G401 (cell line): Measurements from ENCODE around the gene SLX4. TPM values are rescaled to one million over a fixed set of nuclear protein-coding genes. Genes with fewer than 3 reads are reported as not detected.

ENCODE experiments used
- DNase-seq: peaks from one replicate; pipeline ENCODE4 v3.0.0-alpha.2; 2015; ENCODE audit warnings: low spot score
- in situ Hi-C: cut with HindIII; loops from 2 replicates; pipeline ENCODE4 v1.10.0; 2016; ENCODE audit warnings: low sequenced_read_pairs, mixed read lengths
- total RNA-seq: library from RNA; depleted of rRNA; stranded (reverse); fragments of >200 nt; shearing (Covaris generic); gene quantifications from 2 replicates; pipeline ENCODE4 v1.2.3, GENCODE V29; 2014

The SLX4 gene
- total RNA-seq, 1 experiment from 2014 or later = 5.9 TPM

DNA sequence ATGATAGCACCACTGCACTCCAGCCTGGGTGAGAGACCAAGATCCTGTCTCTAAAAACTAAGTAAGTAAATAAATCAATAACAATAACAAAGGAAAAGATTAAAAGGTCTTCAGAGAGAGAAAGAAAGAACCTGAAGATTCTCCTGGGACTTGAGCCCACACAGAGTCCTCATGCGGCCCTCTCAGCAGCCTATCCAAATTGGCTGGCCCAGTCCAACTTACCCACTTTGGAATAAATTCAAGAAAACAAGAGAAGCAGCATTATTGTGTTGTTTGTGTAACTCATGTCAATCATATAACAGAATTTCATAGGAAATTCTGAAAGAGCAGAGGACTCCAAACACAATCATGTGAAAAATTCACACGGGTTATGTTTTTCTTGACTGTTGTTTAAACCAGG is 3.8 kb downstream of the SLX4 start:
- in situ Hi-C loops = no loop called here

DNA sequence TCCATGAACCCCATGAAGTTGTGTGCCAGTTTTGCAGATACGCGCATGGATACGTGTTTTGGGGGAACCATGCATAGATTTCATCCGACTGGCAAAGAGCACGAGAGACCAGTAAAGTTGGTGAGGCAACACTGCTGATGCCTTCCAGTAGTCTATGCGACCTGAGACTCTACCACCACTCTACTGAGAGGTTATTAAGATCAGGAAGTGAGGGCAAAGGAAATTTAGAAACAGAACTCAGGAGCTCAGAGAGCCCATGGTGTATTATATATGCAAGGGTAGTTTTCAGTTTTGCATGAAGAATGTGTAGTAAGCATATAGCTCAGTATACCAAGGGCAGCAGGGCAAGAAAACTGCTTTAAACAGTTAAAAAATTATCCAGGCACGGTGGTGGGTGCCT is 4.2 kb downstream of the SLX4 start:
- in situ Hi-C loops = no loop called here
- DNase-seq = no peak

More for the DNA sequence above, 3.8 kb downstream of the SLX4 start:
- DNase-seq = no peak

DNA sequence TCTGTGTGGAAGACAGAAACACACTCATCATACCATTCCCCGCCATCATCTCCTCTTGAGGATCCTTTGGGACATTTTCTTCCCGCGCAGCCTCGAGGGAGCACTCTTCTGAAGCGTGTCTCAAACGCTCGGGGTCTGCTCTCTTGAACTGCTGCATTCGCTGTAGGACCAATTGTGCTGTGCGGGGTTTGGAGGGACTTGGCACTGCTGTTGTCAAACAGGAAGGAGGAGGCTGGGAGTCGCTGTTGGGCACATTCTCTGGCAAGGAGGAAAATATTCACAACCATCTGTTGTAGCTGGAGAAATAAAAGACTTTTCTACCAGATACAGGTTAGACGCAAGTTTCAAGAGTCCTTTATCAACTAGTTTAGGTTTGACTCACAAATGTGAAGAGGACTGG is 5.0 kb downstream of the SLX4 start:
- in situ Hi-C loops = no loop called here

DNA sequence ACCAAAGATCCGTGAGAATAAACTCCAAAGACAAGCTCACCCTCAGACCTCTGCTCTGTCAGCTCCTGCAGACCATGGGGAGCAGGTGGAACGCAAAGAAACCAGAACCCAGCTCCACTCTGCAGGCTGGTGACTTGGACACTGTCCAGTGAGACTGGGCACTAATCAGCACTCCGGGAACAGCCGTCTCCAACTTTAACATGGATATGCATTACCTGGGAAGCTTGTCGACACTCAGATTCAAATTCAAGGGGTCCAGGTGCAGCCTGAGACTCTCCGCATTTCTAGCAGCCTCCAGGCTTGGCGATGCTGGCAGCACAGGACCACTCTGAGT is 9.1 kb downstream of the SLX4 start:
- DNase-seq = peak; percentile 82
- in situ Hi-C loops = no loop called here

More for the DNA sequence above, 5.0 kb downstream of the SLX4 start:
- peak; percentile 94 for DNase-seq

DNA sequence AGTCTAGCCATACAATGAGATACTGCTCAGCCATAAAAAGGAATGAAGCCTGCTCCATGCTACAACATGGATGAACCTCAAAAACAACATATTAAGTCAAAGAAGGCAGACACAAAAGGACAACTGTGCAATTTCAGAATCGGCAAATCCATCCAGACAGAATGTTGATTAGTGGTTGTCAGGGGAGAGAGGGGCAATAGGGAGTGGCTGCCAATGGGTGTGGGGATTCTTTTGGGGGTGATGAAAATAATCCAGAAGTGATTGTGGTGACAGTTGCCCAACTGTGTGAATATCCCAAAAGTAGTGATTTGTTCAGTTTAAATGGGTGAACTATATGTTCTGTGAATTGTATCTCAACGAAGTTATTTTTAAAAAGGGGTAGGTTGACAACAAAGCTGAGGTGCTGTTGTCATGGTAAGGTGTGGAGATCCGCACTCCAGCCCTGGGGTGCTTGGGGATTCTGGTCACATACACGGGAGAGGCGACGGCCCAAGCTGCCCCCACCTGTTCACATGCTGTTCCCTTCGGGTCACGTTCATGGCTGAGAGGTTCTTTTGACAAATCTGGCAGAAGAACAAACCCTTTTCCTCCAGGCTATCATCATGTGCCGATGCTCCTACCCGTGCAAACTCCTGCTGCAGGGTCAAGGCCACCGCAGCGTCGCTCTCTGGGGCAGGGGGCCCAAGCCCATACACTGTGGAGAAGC is 9.6 kb downstream of the SLX4 start:
- in situ Hi-C loops = no loop called here

DNA sequence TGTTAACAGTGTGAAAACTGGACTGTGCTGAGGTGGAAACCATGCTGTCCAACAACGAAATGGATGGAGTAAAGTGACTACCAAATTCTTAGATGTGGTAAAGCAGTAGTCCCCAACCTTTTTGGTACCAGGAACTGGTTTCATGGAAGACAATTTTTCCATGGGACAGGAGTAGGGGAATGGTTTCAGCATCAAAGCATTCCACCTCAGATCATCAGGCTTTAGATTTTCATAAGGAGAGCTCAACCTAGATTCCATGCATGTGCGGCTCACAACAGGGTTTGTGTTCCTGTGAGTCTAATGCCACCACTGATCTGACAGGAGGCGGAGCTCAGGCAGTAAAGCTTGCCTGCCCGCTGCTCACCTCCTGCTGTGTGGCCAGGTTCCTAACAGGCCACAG is 11.5 kb downstream of the SLX4 start:
- in situ Hi-C loops = no loop called here
- no peak for DNase-seq

More for the DNA sequence above, 9.6 kb downstream of the SLX4 start:
- DNase-seq = peak; percentile 58

DNA sequence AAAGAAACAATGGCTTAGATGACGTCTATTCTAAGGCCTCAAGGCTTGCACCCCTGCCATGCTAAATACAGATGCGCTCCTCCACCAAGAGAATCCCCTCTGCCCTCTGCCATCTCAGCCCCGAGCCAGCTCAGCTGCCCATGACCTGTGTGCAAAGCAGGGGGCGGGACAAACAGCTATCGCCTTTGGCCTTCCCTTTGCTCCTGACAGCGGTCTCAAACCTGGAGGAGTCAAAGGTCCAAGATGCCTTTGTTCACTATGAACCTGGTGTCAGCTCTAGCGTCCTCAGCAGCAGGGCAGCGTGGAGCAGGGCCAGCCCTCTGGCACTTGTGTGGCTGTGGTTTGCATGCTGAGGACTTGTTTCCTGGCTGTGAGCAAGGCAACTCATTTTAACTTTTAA is 12.3 kb downstream of the SLX4 start:
- no peak for DNase-seq
- in situ Hi-C loops = no loop called here

DNA sequence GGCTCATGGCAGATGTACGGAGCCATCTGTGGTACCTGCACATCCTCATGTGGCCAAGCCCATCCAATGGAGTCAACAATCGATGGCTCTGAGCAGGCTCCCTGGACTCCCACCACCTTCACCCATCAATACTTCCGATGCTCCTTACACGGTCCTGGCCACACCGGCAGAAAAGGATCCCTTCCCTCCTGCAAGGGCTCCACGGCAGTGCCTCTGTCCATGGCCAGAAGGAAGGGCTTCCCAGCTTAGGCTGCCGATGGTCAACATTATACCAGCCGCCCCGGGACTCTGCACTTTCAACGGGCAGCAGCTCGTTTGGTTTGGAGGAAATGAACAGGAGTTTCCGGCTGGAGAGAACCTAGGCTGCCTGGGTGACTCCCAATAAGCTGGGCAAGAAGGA is 13.2 kb downstream of the SLX4 start:
- in situ Hi-C loops = no loop called here
- no peak for DNase-seq

DNA sequence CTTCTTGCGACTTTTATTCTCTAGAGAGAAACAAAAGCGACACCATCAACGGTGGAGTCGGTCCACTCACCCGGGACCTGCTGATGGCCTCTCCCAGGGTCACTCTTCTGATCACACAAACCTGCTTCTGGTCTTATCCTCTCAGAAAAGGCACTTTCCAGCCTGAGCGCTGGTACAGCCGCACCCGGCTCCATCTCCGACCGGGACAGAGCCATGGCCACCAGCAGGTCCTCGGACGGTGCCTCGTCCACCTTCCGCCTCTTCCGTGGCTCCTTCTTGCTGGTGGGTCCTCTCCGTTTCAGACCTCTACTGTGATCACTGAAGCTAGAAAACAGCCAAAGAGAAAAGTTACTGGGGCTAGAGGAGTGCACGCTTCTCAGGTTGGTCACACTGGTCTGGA is 13.7 kb downstream of the SLX4 start:
- in situ Hi-C loops = no loop called here
- DNase-seq = no peak

DNA sequence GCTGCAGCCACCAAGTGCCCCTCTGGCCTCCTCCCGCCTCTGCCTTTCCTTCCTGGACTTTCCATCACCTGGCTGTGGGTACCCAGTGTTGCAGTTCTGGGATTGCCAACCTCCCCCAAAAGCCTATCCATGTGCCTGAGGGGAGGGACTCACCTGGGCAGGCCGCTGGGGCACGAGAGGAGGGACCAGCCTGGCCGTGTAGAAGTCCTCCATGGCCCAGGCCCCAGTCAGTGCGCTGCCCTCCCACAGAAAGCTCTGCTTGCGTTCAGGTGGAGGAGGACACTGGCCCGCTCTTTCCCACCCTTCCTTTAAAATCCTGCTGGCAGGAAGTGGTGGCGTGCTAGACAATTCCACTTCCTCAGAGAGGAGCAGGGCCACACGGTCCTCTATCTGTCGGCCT is 14.2 kb downstream of the SLX4 start:
- no peak for DNase-seq
- in situ Hi-C loops = no loop called here

DNA sequence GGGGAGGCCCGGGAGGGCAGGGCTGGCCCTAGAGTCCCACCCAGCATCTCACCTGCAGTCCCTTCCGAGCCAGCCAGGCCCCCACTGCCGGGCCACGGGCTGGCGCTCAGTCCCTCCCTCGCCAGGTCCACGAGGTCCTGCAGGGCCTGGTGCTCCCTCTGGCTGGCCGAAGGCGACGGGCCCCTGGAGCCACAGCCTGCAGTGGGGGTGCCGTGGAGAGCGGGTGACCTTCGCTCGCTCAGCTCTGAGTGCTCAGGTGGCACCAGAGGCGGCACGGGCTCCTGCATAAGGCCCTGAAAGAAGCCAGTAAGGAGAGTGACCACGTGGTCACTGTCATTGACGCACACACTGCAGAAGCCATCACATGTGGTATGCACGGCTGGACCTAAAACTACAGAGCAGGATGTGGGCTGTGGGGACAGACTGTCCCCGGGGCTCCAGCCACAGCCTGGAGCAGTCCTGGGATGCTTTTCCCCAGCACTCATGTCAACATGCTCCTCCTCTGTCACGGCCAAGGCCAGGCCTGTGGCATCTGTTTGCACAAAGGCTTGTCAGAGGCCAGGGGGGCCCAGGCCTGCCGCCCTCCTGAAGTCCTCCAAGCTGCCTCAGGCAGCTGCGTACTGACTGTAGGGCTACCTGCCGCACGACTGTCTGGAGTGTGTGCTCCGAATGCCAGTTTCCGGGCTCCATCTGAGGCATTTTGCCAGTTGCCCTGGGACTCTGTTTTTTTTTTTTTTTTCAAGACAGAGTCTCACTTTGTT is 15.1 kb downstream of the SLX4 start:
- in situ Hi-C loops = no loop called here
- no peak for DNase-seq

DNA sequence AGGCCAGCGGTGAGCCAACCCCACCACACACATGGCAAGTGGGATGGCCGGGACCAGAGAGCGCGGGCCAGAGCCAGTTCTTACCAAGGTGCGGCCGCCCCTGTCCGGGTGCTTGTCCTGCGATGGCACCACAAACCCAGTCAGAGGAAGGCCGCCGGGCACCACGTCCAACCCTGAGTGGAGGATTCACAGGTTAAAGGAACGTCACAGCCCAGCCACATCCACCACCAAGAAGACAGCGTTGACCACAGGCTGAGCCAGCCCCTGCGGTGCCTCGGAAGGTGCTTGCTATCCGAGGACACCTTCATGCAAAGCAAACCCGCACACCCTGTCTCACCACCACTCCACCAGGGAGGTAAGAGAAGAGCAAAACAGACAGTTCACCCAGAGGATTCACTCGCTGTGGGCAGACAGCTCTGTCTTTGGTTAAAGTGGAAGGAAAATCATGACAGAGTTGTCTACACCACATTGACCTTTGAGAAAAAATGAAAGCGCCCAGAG is 15.8 kb downstream of the SLX4 start:
- in situ Hi-C loops = no loop called here
- no peak for DNase-seq

DNA sequence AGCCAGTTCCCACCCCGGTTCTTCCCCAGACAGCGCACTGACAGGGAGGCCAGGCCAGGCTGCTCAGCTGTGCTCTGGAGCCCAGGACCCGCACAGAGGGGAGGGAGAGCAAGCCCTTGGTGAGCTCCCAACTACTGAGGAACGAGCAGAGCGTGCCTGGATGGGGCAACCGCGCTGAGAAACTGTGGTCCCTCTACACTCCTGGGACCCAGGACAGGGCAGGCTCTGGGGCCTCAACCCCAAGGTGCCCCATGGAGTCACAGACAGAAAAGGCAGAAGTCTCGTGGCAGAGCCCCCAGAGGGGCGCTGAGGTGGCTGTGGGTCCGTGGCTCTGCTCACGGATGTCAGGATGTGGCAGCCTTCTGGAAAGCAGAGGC is 16.3 kb downstream of the SLX4 start:
- DNase-seq = no peak

DNA sequence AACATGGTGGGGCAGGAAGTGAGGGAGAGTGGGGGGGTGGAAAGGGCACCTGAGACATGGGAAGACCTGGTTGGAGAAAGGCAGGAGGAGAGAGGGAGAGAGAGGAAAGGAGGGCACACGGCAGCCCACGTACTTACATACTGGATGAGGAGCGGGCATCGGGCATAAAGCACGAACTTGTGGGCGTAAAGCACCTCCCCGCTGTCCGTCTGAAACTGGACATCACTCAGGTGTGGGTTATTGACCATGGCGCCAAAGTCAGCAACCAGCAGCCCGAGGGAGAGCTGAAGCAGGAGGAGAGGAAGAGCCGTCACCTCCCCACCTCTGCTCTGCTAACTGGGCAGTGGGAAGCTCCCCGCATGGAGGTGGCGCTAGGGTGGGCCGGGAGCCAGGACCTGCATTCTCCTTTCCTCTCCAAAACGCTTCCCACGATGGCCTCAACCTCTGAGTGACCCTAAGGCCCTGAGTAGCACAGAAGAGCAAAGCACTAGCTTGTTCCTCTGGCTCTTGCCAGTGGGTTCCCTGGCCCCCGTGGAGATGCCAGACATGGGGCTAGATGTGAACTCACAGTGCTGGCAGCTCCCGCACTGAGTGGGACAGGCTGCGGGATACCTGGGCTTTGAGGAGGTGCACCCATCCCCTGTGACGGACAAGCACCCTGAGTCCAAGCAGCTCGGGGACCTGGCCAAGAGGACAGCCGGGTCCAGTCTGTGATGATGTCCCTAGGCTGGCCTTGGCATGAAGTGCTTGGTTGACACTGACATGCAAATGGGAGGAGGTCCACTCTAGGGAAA is 16.9 kb downstream of the SLX4 start:
- no peak for DNase-seq
- in situ Hi-C loops = no loop called here

More for the DNA sequence above, 16.3 kb downstream of the SLX4 start:
- in situ Hi-C loops = no loop called here

DNA sequence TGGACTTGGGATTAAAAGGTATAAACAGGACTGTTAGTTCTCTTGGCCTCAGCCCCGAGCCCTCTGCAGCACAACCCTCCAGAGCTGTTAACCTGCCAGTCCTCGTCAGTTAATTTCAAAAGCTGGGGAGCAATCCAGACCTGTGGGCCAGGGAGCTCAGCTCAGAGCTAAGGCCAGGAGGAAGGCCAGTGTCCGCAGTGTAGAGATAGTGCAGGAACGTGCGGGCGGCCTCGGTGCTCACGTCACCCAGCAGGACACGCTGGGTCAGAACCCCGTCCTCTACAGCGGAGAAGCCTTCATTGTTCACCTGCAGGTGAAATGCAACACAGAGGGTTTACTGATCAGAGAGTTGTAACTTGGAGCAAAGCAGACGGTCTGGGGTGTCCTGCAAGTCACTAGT is 18.8 kb downstream of the SLX4 start:
- in situ Hi-C loops = no loop called here
- no peak for DNase-seq

DNA sequence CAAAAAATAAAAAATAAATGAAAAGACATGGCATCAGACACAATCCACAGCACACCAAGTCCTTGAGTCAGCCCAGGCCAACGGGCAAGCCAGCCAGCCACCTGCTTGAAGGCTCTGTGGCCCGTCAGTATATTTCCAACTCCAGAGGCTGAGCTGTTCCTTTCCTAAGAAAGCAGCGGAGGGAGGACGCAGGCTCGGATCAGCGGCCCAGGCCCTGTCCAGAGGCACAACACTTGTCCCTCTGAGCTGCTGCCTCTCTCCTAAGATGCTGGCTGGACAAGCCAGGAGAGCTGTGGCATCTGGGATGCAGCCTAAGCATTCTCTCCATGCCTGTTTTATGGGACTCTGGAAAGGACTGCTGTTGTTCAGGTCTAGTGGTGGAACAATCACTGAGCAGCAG is 19.4 kb downstream of the SLX4 start:
- DNase-seq = no peak
- in situ Hi-C loops = no loop called here

DNA sequence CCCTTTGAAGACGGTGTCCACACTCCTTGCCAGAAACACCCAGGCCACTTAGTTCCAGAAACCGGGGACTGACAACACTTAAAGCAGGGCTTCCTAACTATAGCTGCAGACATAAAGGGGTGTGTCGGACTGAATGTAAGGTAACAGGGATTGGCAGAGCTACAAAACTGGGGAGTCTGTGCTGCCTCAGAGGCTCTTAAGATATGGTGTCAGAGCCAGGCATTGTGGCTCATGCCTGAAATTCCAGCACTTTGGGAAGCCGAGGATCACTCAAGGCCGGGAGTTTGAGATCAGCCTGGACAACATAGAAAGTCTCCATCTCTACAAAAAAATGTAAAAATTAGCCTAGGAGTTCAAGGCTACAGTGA is 20.0 kb downstream of the SLX4 start:
- no peak for DNase-seq
- in situ Hi-C loops = no loop called here

DNA sequence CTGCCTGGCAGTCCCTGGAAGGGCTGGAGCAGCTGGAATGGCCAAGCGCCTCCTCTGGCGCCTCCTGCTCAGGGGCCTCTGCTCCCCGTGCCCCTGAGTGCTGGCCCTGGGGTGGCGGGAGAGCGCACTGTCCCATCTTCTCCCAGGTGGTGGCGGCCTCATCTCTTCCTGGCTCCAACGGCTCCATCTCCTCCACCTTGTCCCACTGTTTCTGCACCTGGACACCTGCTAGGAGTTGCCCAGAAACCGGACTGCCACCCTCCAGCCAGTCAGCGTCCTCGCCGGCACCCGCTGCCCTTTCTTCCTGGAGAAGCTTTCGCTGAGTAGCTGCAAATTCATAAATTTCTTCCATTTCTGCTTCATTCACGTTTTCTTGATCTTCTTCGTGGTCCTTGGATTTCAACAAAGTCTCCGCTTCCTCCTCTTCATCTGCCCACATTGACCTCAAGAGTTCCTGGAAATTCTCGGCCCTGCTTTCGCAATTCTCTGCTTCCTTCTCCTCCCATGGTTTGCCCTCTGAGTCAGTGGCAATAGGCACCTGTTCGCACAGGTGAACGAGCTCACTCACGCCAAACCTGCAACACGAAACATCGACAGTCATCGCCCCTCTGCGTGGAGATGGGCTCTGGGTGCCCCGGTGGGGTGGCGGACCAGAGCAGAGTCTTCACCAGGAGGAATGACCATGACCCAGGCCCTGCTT is 20.5 kb downstream of the SLX4 start:
- DNase-seq = no peak
- in situ Hi-C loops = no loop called here

DNA sequence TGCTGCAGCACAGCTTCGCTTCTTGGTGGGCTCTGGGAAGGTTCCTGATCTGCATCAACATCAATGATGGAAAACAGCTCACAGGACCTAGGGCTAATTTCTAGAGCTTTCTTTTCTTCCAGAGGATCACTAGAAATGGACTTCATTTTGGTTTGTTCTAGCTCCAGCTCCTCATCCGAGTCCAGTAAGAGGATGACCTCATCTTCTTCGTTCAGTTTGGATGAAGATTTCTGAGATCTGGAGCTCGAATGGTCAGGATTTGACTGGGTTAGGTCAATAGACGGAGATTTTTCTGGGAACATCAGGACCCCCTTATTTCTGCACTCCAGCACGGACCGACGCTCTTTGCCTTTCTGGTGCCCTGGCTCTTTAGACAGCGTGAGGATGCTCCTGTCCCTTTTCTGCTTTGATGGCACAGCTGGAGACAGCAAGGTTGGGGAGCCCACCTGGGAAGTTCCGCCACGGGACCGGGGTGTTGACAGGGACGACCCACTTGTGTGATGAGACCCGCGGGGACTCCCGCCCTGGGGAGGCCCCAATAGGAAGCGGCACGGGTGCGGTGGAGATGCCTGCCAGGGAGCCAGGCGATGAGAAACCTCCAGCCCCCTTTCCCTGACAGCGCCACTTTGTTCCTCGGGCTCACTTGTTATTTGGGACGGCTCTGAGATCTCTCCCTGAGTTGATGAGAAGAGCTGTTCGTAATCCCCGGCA is 21.3 kb downstream of the SLX4 start:
- no peak for DNase-seq
- in situ Hi-C loops = no loop called here
